Transverse colon (tissue), 4 donors: ENCODE results near the gene ZNF43.

Source experiments
- EP300 ChIP-seq: sonication (generic); formaldehyde crosslinking; IDR thresholded peaks from one replicate; pipeline ENCODE4 v1.6.1; 2017; ENCODE audit warnings: antibody characterized with exemption, low read depth
- POLR2A ChIP-seq: fragments of 450-650 bp; IDR thresholded peaks from one replicate; pipeline ENCODE4 v1.6.1; 2016; ENCODE audit warnings: antibody characterized with exemption, mild to moderate bottlenecking, moderate library complexity
- POLR2AphosphoS5 ChIP-seq, 3 donors: sonication (generic); formaldehyde crosslinking; IDR thresholded peaks; one replicate each; pipeline ENCODE4 v1.6.1; 2016; ENCODE audit warnings: antibody characterized with exemption in 3 of 3
- TF ChIP-seq, protein P1 (sequence below), 5 experiments: fragments of 200-600 bp in 3 of 5; fragments of 450-650 bp in 2 of 5; sonication (generic) in 3 of 5; IDR thresholded peaks; 1 replicate in 2 of 5; 2 replicates in 3 of 5; pipeline ENCODE4 v1.5.1; 2016 to 2017; ENCODE audit warnings: antibody characterized with exemption in 5 of 5, inconsistent platforms in 3 of 5, mild to moderate bottlenecking in 2 of 5, moderate library complexity in 1 of 5

- TF ChIP-seq EP300 = no peak
- TF ChIP-seq, protein P1, sequence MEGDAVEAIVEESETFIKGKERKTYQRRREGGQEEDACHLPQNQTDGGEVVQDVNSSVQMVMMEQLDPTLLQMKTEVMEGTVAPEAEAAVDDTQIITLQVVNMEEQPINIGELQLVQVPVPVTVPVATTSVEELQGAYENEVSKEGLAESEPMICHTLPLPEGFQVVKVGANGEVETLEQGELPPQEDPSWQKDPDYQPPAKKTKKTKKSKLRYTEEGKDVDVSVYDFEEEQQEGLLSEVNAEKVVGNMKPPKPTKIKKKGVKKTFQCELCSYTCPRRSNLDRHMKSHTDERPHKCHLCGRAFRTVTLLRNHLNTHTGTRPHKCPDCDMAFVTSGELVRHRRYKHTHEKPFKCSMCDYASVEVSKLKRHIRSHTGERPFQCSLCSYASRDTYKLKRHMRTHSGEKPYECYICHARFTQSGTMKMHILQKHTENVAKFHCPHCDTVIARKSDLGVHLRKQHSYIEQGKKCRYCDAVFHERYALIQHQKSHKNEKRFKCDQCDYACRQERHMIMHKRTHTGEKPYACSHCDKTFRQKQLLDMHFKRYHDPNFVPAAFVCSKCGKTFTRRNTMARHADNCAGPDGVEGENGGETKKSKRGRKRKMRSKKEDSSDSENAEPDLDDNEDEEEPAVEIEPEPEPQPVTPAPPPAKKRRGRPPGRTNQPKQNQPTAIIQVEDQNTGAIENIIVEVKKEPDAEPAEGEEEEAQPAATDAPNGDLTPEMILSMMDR (IDR thresholded peaks at IDR 0.05) = no peak
- no peak for TF ChIP-seq POLR2AphosphoS5 (IDR thresholded peaks at IDR 0.05)
- no peak for TF ChIP-seq POLR2A
These were observed 4.0 kb upstream of the ZNF43 start for GRCh38 chr19:21839976-21840375.
